Measurements from ENCODE around the gene VCY1B. TPM values are rescaled to one million over a fixed set of nuclear protein-coding genes. Genes with fewer than 3 reads are reported as not detected.
"Not testable (repeated sequence)": the region's sequence is repeated elsewhere in the genome, so short reads cannot be mapped to it uniquely, and the experiment has no call there.

Gene VCY1B
- not detected for polyA plus RNA-seq (2013, experiment 1 of 2)
- polyA plus RNA-seq (2013, experiment 2 of 2), result not detected

DNA sequence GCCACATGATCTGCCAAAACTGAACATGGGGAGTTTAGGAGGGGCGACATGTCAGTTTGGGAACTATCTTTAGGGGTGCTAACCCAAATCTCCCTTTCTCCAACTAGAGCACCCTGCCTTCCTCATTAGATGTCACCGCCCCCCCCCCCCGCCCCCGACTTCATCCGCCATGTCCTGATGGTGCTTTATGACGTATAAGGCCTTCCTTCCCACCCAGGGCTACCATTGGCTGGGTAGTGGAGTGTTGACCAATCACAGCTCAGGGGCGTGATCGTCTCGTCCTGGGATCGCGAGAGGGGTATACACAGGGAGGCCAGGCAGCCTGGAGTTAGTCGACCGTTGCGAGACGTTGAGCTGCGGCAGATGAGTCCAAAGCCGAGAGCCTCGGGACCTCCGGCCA, at the start of gene VCY1B:
Gene VCY1B (plus strand): TSS at position 301 of the 400 bp plus-strand sequence. CDS start 63 bp downstream, at position 364.
- no CpG with 5 or more reads among the region's 19 CpGs for WGBS
- H3K27ac ChIP-seq (ENCODE audit: low read depth, low read length); H3K27me3 ChIP-seq (ENCODE audit: insufficient read depth, low read length); H3K9me3 ChIP-seq (ENCODE audit: insufficient read depth, low read depth, low read length); H3K4me1 ChIP-seq (ENCODE audit: insufficient read depth, low read length); H3K9ac ChIP-seq (ENCODE audit: low read depth, low read length); H3K36me3 ChIP-seq (ENCODE audit: insufficient read depth, low read length); H3K4me3 ChIP-seq (ENCODE audit: low read length): not testable (repeated sequence)

DNA sequence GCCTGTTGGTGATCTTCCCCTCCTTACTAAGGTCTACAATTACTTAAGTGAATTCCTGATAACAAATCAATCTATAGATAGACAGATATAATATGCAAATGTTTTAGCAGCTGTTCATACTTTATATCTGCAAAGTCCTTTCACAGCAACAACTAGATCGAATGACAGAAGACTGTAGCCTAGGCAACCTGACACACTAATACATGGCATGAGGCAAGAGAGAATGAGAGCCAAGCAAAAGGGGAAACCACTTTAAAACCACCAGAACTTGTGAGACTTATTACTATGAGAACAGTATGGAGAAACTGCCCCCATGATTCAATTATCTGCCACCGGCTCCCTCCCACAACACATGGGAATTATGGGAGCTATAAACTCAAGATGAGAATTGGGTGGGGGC, 44.1 kb upstream of the VCY1B start:
- WGBS, result no CpG with 5 or more reads among the region's 2 CpGs
- H3K27ac ChIP-seq (ENCODE audit: low read depth, low read length); H3K9ac ChIP-seq (ENCODE audit: low read depth, low read length); H3K27me3 ChIP-seq (ENCODE audit: insufficient read depth, low read length); H3K36me3 ChIP-seq (ENCODE audit: insufficient read depth, low read length); H3K4me1 ChIP-seq (ENCODE audit: insufficient read depth, low read length); H3K9me3 ChIP-seq (ENCODE audit: insufficient read depth, low read depth, low read length); H3K4me3 ChIP-seq (ENCODE audit: low read length): not testable (repeated sequence)

DNA sequence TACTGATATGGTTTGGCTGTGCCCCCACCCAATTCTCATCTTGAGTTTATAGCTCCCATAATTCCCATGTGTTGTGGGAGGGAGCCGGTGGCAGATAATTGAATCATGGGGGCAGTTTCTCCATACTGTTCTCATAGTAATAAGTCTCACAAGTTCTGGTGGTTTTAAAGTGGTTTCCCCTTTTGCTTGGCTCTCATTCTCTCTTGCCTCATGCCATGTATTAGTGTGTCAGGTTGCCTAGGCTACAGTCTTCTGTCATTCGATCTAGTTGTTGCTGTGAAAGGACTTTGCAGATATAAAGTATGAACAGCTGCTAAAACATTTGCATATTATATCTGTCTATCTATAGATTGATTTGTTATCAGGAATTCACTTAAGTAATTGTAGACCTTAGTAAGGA, 25.6 kb upstream of the VCY1B start:
- not testable (repeated sequence) for H3K4me3 ChIP-seq (ENCODE audit: low read length); H3K27ac ChIP-seq (ENCODE audit: low read depth, low read length); H3K9me3 ChIP-seq (ENCODE audit: insufficient read depth, low read depth, low read length); H3K36me3 ChIP-seq (ENCODE audit: insufficient read depth, low read length); H3K27me3 ChIP-seq (ENCODE audit: insufficient read depth, low read length); H3K9ac ChIP-seq (ENCODE audit: low read depth, low read length); H3K4me1 ChIP-seq (ENCODE audit: insufficient read depth, low read length)
- WGBS, result no CpG with 5 or more reads among the region's 2 CpGs

DNA sequence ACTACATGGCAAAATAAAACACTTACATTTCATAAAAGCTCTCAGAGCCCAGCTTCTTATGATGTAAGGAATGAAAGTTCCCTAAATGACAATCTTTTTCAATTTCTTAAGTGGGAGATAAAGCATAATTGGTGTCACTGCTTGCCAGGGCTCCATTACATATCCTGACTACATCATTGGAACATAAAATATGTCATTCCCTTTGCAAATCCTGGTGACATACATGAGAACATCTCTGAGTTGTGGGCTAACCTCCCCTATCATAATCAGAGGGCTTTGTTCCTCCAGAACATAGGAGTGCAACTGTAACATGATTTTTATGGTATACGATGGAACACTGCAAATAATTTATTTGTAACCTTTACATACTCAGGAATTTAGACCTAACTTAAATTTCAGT, 29.9 kb downstream of the VCY1B start:
- Histone ChIP-seq H3K27ac (ENCODE audit: low read depth, low read length) (no peak overlapping the region), H3K36me3 (ENCODE audit: insufficient read depth, low read length) (no peaks in the 10 kb centered on the region), H3K4me1 (ENCODE audit: insufficient read depth, low read length) (no peaks in the 10 kb centered on the region), H3K9ac (ENCODE audit: low read depth, low read length) (no peak overlapping the region), H3K4me3 (ENCODE audit: low read length) (no peak overlapping the region), H3K9me3 (ENCODE audit: insufficient read depth, low read depth, low read length) (no peaks in the 10 kb centered on the region), H3K27me3 (ENCODE audit: insufficient read depth, low read length) (no peaks in the 10 kb centered on the region)
- WGBS, result no CpG with 5 or more reads among the region's 1 CpG

Measured in HUES64 (cell line).